ENCODE results near the gene CAMK1D.

The CAMK1D gene

DNA sequence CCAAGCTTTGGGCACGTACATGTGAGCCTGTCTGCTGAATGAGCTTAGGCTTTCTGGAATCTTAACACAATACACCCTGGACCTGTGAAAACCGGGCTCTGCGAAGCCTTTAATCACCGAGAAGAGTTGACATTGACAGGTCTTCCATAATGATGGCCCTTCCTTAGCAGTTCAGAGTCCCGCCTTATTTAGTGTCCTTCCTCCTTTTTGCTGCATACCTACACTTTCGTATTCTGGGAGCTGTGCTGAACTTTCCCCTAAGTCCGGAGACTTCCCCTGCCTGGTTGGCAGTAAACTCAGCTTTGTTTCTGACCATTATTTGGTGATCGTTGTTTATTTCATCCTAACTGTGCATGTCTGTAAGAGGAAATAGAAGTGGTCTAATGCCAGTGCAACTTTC lies 212.0 kb downstream of the CAMK1D start:
- DNase-seq (ENCODE audit: low spot score): no peak

DNA sequence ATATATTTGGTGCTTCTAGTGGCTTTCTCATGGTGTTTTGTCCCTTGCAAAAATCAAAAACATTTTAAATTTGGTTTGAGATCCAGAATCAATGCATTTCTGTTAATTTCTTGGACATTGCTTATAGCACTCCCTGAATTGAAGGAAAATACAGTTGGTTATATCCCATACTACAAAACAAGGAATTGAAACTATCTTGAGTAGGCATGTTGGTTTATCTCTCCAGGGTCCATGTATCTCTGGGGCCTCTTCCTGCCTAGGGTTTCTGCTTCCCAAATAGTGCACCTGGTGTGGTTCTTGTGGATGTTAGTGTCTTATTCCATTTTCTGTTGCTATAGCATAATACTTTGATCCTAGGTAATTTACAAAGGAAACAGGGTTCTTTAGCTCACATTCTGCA lies 212.4 kb downstream of the CAMK1D start:
- no peak for DNase-seq (ENCODE audit: low spot score)

DNA sequence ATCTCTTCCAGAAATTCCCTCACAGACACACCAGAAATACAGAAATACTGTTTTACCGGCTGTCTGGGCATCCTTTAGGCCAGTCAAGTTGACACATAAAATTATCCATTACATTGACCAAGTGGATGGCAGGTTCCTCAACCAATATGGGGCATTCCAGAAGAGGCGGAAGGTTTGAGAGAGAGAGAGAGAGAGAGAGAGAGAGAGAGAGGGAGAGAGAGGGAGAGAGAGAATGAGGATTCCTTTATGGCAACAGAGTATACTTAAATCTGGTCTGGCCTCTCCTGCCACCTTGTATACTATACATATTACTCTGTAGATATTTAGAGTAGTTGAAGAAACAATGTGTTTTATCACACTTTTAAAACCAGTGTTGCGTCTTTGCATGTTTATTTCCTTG lies 214.1 kb downstream of the CAMK1D start:
- no peak for DNase-seq (ENCODE audit: low spot score)

DNA sequence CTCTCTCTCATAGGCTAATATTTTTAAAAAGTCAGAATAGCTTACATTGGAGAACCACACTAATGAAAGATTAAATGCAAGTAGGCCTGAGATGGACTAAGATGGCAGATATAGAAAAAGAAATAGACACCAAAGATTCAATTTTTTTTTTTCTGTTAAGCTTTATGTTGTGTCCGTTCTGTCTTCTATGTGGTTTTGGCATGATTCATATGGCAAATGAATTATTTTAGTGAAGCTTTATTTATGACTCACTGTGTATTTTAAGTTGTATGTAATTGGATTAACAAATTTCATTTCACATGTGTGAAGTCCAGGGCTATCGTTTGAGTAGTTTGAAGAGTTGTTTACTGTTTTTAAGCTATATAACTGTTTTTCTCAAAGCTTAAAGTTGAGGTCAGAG lies 214.8 kb downstream of the CAMK1D start:
- no peak for DNase-seq (ENCODE audit: low spot score)

DNA sequence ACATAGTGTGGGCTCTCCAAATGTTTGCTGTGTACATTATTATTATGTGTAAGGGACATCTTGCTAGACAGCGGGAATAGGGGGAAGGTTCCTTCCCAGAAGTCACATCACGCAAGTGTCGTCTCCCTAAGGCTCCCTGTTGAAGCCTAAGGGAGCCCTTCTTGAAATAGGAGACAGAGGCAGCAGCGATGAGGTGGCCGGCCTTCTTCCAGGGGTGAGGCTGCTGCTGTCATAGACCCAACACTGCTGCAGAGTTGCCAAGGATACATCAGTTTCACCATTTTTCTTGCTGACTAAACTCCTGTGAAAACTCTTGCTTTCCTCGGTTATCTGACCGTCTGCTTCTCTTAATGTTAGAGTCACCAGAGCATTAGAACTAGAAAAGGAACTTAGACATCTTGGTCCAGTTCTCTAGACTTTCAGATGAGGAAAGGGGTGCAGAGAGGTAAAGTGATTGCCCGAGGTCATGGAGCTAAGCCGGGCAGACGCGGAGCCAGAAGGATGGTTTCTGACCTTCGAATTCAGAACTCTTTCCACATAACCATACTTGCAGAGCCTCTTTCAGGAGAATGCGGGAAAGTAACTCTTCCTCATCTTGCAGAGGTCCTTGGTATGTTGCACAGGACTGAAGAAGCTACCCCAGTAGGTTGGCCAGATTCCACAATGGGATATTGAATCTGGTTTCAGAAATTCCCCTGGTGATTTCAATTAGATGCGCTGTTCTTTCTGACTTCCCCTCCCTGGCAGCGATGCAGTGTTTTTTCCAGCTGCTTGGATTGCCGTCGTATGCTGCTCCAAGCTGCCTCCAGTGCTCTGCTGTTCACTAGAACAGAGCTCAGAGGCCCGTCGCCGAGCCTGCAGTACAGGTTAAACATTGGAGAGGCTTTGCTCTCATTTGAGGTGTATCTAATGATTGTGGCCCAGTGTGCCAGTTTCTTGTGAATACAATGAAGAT lies 217.1 kb downstream of the CAMK1D start:
- DNase-seq (ENCODE audit: low spot score): no peak

GRCh38 chr10:12568391-12569009 lies 219.2 kb downstream of the CAMK1D start:
- no peak for DNase-seq (ENCODE audit: low spot score)

DNA sequence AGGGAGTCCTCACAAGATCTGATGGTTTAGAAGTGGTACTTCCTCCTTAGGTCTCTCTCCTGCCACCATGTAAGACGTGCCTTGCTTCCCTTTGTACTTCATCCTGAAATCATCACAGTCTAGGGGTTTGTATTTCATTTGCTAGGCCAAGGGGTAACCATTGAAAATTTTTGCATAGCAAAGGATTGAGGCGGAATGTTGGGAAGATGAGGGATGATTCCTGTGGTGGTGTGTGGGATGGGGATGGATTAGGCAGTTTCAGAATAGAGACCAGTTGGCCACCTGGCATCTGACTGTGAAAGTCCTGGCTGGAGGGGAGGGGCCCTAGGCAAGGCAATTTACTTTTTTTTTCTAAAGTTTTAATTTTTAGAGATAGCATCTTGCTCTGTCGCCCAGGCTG lies 222.9 kb downstream of the CAMK1D start:
- no peak for DNase-seq (ENCODE audit: low spot score)

DNA sequence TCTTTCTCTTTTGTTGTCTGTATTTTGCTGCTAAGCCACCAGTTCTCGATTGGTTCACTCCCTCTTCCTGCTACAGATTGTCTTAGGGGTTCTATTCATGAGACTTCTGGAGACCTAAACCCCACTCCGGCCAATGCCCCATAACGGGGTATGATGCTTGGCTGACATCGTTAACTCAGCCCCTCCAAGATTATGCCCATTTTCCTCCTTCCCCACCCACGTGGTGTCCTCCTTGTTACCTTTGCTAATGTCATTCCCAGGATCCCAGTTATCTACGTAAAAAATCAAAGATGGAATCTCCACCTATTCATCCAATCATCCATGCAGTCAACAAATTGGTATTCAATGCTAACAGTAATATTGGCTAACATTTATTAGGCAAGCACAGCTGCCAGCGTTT lies 228.3 kb downstream of the CAMK1D start:
- no peak for DNase-seq (ENCODE audit: low spot score)

- DNase-seq (ENCODE audit: low spot score): no peak
These were observed 230.9 kb downstream of the CAMK1D start for GRCh38 chr10:12579954-12580858.

DNA sequence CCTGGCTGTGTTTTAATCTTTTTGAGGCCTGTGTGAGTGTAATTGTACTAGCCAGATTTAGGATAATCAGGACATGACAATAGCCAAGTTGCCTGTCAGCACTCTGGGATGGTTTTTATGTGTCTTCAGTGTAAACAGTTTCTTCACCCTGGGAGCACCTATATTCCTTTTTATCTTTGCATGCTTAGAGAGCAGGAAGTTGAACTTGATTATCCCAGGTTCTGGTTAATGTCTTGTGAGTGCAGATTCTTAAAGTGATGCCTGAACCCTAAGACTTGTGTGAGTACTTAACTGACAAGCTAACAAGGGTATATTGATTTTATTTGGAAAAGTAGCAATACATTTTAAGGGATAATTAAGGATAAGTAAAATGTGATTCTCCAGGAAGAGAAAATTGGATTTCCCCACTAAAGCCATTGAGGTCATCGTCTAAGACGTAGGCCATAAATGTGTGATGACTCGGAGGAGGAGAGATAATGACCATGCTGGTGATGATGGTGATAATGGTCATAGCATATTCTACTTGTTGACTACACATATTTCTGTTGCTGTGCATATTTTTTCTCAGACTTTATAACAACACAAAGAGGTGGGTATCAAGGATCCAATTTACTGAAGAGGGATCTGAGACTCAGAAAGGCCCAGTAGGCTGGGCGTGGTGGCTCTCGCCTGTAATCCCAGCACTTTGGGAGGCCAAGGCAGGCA lies 234.7 kb downstream of the CAMK1D start:
- no peak for DNase-seq (ENCODE audit: low spot score)

GRCh38 chr10:12586741-12587140 lies 237.4 kb downstream of the CAMK1D start:
- DNase-seq (ENCODE audit: low spot score): no peak

DNA sequence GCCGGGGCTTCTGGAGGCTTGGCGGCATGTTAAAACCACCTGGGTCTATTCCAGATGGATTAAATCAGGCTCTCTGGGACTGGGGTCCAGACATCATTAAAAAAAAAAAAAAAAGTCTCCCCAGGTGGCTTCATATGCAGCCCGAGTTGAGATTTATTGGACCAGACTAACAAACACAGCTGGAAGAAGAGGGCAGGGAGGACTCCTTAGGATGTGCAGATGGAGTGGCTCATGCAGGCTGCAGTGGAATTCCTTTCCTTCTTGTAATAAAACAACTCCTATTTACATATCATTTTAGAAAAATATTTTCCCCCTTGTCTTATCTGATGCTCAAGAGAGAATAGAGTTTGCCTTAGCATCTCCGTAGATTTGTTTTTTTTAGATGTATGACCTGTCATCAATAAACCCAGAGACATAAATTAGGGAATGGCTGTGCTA lies 238.1 kb downstream of the CAMK1D start:
- DNase-seq (ENCODE audit: low spot score): no peak

- no peak for DNase-seq (ENCODE audit: low spot score)
These were observed 238.9 kb downstream of the CAMK1D start for GRCh38 chr10:12588091-12588860.

DNA sequence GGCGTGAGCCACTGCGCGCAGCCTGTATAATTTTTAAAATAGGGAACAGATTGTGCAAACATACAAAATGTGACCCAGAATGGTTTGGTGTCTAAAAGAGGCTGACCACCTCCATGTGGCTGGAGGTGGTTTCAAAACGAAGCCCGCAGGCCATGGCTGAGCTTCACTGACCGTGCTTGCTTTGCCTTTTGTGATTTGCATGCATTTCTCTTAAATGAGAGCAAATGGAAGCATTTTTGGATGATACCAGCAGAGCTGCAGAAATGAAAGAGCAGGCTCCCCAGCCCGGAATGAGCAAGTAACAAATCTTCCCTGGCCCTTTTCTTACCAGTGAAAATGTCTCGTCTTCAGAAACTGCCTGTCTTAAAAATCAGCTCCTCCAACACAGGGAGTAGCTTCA lies 239.9 kb downstream of the CAMK1D start:
- DNase-seq (ENCODE audit: low spot score): no peak

GRCh38 chr10:12589791-12590190 lies 240.4 kb downstream of the CAMK1D start:
- DNase-seq (ENCODE audit: low spot score): no peak

DNA sequence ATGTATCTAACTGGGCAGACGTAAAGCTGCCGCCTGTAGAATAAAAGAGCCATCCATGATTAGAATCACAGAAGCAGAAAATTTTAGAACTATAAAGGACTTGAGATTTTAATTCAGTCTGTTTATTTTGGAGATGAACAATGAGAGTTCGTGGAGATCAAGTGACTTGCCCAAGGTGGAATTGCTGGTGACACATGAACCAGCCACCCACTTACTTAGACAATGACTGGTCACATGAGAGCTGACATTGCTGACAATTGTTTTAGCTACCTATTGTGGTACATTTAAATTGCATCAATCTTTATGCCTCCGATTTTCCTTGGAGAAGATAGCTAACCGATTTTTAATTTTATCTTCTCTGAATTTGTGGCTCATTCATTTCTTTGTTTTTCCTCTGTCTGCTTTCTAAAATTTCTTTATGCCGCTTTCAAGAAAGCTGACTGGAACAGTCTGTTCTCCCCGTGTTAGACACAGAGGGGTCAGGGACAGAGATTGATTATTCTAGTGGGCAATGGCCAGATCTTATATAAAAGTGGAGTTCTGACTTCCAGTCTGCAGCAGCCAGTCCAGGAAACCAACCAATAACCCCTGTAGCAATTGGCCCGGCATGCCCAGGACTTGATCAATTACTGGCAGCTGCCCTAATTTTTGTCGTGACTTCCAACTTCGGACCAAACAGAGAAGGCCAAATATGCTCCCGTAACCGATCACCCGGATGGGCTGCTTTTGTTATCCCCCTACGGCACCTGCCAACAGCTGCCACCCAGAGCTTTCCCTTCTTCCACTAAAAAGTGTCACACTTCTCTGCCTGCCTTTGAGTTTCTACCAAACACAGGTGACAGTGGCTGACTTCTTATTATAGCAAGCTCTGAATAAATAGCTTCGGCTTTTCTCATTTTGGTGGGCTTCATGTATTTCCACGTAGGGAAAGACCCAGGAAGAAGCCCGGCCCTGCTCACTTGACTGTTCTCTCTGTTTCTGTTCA lies 241.6 kb downstream of the CAMK1D start:
- DNase-seq (ENCODE audit: low spot score): no peak

DNA sequence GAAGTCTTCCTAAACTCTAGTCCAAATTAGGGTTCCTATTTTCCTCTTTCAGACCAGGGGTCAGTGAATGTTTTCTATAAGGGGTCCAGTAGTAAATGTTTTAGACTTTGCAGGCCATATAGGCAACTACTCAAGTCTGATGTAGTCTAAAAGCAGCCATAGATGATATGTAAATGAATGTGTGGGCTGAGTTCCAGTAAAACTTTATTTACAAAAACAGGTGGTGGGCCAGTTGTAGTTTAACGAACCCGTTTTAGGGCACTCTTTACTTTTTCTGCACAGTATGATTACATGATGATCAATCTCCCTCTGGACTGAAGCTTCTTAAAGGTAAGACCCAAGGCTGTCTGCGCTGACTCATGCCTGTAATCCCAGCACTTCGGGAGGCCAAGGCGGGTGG lies 243.6 kb downstream of the CAMK1D start:
- DNase-seq (ENCODE audit: low spot score): no peak

- DNase-seq (ENCODE audit: low spot score): no peak
These were observed 245.1 kb downstream of the CAMK1D start for GRCh38 chr10:12594448-12594944.

GRCh38 chr10:12595936-12596576 lies 246.7 kb downstream of the CAMK1D start:
- DNase-seq (ENCODE audit: low spot score): no peak
